ENCODE data around the gene MPND. TPM values are rescaled to one million over a fixed set of nuclear protein-coding genes. Genes with fewer than 3 reads are reported as not detected.

MPND gene
- total and polyA plus RNA-seq, 2 of the 13 experiments (the other 11 are each of a cell fraction or from before 2014, with no cell fraction given), result 10.8 to 15.8 TPM

GRCh38 chr19:4391701-4392483 is 48.5 kb downstream of the MPND start (continued):
- TF ChIP-seq ZNF275 (CRISPR knock-in tag; IDR thresholded peaks at IDR 0.05; ENCODE audit: borderline replicate concordance), result no peak
- peak; percentile 42; the same call in 1 of the 2 replicates for TF ChIP-seq ZNF264 (CRISPR knock-in tag; IDR thresholded peaks at IDR 0.05)
- no peak for TF ChIP-seq JDP2 (CRISPR knock-in tag; IDR thresholded peaks at IDR 0.05; ENCODE audit: borderline replicate concordance)
- TF ChIP-seq ARID2 (CRISPR knock-in tag; IDR thresholded peaks at IDR 0.05; ENCODE audit: borderline replicate concordance), result no peak
- TF ChIP-seq PRDM15 (CRISPR knock-in tag; IDR thresholded peaks at IDR 0.05), result peak; percentile 91
- peak; percentile 32 for TF ChIP-seq ASH2L (IDR thresholded peaks at IDR 0.05; ENCODE audit: insufficient read length, low read depth, low read length)
- TF ChIP-seq RXRB (CRISPR knock-in tag; IDR thresholded peaks at IDR 0.05; ENCODE audit: borderline replicate concordance), result peak; percentile 63; the same call in 1 of the 2 replicates
- peak; percentile 81; the same call in 1 of the 2 replicates for TF ChIP-seq SPEN (CRISPR knock-in tag; IDR thresholded peaks at IDR 0.05; ENCODE audit: low read depth)
- TF ChIP-seq ZNF460 (CRISPR knock-in tag; IDR thresholded peaks at IDR 0.05; ENCODE audit: borderline replicate concordance), result peak; percentile 97
- TF ChIP-seq GATAD2A (CRISPR knock-in tag; IDR thresholded peaks at IDR 0.05), result peak; percentile 51
- no peak for TF ChIP-seq THAP9 (CRISPR knock-in tag; IDR thresholded peaks at IDR 0.05; ENCODE audit: borderline replicate concordance)
- no peak for TF ChIP-seq SNAPC5 (CRISPR knock-in tag; IDR thresholded peaks at IDR 0.05; ENCODE audit: borderline replicate concordance)
- TF ChIP-seq KMT2B (CRISPR knock-in tag; IDR thresholded peaks at IDR 0.05), result no peak
- TF ChIP-seq ZNF577 (CRISPR knock-in tag; IDR thresholded peaks at IDR 0.05; ENCODE audit: borderline replicate concordance, low read depth), result no peak
- no peak for TF ChIP-seq DDIT3 (CRISPR knock-in tag; IDR thresholded peaks at IDR 0.05)
- 0 out of 2 replicates have a peak, but pooled peaks have one; percentile 12 for TF ChIP-seq MXD1 (CRISPR knock-in tag; IDR thresholded peaks at IDR 0.05)
- TF ChIP-seq ZNF800 (CRISPR knock-in tag; IDR thresholded peaks at IDR 0.05), result no peak

Measured in HepG2 (cell line).